NCI-H345 treated with DMSO at 0.1 percent for 48 hours (cell line): ENCODE results near the gene SIM2.

Experiments used
- DNase-seq: peaks from one replicate; lab custom pipeline; 2025; ENCODE audit not compliant: unreplicated experiment; lab: John Stamatoyannopoulos, UW

Gene SIM2

GRCh38 chr21:36699546-36700294 lies 805 bp downstream of the SIM2 start:
- DNase-seq = no peak

DNA sequence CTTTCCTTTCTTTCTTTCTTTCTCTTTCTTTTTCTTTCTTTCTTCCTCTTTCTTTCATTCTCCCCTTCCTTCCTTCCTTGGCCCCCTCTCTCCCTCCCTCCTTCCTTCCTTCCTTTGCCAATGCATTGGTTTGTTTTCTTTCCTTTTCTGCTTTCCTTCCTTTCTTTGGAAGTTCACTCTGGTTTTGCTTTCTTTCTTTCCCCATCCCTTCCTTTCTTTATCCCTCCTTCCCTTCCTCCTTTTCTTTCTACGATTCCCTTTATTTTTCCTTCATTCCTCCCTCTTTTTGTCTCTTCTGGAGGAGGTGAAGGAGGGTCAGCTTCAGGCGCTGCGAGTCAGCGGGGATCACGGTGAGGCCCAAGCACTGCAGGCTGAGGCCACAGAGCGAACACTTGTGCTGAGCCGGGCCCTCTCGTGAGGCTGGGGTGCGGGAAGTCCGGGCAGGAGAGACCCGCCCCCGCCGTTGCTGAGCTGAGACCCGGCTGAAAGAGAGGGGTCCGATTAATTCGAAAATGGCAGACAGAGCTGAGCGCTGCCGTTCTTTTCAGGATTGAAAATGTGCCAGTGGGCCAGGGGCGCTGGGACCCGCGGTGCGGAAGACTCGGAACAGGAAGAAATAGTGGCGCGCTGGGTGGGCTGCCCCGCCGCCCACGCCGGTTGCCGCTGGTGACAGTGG lies 1.5 kb downstream of the SIM2 start:
- no peak for DNase-seq

DNA sequence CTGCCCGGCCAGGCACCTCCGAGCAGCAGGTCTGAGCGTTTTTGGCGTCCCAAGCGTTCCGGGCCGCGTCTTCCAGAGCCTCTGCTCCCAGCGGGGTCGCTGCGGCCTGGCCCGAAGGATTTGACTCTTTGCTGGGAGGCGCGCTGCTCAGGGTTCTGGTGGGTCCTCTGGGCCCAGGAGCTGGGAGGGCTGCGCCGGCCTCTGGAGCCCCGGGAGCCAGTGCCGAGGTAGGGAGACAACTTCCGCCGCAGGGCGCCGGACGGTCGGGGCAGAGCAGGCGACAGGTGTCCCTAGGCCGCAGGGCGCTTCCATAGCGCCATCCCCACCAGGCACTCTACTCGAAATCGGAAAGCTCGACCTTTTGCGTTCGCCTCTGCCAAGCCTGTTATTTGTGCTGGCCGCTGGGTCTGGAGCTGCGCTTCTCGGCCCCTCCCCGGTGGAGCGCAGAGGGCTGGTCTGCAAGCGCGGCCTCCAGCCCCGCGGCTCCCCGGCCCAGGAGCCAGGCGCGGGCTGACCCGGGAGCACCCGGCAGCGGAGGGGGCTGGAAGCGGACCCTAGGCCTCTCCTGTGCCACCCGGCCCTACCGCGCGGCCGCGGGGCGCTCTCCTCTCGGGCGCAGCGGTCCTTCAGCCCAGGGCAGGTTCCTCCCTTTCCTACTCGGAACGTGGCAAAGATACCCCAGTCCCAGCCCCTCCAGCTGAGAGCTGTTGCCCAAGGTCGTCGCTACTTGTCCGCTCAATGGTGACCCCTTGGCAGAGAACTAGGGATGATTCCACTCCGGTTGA lies 2.2 kb downstream of the SIM2 start:
- DNase-seq = no peak

DNA sequence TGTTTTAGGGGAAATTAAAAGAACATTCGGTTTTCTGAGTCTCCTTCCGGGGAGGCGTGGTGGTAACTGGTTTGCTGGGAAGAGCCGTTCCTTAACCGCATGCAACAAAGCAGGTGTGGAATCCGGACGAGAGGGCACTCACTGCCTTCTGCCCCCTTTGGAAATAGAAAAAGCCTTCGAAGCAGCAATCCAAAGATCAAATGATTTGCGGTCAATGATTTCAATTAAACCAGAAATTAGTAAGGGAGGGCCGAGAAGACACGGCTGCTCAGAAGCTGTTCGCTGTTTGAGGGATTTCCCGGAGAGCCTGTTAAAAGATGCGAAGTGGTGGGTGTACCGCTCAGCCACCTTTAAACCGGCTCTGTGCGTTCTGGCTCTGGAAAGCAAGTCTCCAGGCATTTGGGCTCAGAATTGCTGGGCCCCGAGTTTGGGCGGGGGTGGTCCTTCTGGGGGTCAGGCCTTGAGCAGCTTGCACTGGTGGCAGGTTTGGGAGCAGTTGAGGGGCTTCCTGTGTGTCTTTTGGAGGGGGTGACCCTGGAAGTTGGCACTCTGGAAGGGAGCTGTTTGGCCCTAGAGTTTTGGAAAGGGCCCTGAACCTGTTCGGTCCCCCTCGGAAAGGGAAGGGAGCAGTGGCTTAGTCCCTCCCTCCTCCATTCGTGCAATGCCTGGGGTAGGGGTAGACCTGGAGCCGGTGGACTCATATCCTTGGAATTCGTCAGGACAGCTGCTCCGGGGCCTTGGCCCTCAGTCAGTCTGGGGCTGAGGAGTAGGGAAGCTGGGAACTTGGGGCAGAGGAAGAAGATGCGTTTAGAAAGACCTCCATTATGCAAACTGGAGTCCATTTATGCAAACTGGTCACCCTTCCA lies 3.1 kb downstream of the SIM2 start:
- DNase-seq = no peak

GRCh38 chr21:36702622-36702968 lies 3.7 kb downstream of the SIM2 start:
- DNase-seq = no peak

GRCh38 chr21:36703123-36703522 lies 4.2 kb downstream of the SIM2 start:
- DNase-seq = no peak

- no peak for DNase-seq
Measured at GRCh38 chr21:36703626-36704280, 4.8 kb downstream of the SIM2 start.

DNA sequence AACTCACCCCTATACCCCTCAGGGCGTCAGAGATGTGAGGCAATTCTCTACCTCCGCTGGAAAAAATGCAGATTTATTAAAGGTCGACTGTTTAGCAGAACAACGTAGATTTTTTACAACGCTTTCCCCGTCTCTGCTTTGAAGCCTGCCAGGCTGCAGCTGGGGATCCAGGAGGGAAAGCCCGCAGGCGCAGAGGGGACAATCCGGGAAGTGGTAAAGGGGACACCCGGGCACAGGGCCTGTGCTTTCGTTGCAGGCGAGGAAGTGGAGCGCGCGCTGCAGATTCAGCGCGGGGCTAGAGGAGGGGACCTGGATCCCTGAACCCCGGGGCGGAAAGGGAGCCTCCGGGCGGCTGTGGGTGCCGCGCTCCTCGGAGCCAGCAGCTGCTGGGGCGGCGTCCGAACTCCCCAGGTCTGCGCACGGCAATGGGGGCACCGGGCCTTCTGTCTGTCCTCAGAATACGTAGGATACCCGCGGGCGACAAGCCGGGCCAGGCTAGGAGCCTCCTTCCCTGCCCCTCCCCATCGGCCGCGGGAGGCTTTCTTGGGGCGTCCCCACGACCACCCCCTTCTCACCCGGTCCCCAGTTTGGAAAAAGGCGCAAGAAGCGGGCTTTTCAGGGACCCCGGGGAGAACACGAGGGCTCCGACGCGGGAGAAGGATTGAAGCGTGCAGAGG lies 5.5 kb downstream of the SIM2 start:
- DNase-seq = no peak

DNA sequence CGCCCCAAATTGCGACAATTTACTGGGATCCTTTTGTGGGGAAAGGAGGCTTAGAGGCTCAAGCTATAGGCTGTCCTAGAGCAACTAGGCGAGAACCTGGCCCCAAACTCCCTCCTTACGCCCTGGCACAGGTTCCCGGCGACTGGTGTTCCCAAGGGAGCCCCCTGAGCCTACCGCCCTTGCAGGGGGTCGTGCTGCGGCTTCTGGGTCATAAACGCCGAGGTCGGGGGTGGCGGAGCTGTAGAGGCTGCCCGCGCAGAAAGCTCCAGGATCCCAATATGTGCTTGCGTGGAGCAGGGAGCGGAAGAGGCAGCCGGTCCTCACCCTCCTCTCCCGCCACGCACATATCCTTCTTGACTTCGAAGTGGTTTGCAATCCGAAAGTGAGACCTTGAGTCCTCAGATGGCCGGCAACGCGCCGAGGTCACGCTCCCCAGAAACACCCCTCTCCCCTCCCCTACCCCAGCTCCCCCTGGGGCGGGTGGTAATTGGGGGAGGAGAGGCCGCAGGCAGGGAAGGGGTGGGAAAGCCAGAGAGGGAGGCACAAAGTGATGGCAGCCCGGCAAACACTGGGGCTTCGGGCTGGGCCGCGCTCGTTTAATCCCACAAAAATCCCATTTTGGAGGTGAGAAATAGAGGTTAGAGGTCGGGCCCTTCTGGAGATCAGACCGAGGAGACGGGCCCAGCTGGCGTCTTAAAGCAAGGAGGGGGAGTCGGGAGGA lies 6.2 kb downstream of the SIM2 start:
- DNase-seq = no peak

- no peak for DNase-seq
Measured at GRCh38 chr21:36705679-36706481, 7.0 kb downstream of the SIM2 start.

- DNase-seq = no peak
Measured at GRCh38 chr21:36706482-36706852, 7.6 kb downstream of the SIM2 start.

DNA sequence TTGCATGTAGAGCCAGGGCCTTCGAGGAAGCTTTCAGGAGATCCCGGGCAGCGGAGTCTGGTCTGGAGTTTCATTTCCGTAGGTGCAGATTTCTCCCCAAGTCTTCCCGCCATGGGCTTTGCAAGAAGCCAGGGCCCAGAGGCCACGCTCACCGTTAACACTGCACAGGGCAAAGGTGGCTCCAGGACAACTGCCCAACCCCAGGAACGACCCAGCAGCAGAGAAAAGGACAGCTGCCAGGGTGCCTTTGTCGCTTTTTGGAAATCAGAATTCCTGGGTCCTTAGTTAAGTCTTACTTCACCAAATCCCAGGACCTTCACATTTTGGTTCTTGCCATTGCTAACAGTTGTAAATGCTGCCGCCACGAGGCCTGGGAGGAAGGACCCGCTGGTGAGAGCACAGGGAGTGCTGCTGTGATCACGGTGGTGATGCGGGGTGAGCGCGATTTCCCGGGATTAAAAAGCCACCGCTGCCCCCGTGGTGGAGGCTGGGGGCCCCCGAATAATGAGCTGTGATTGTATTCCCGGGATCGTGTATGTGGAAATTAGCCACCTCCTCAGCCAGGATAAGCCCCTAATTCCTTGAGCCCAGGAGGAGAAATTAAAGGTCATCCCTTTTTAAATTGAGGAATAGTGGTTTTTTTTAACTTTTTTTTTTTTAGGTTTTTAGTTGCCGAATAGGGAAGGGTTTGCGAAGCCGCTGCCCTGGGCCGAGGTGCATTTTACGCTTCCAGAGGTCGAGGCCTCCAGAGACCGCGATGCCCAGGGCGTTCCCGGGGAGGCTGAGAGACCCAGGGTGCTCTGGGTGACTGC lies 8.2 kb downstream of the SIM2 start:
- DNase-seq = no peak

DNA sequence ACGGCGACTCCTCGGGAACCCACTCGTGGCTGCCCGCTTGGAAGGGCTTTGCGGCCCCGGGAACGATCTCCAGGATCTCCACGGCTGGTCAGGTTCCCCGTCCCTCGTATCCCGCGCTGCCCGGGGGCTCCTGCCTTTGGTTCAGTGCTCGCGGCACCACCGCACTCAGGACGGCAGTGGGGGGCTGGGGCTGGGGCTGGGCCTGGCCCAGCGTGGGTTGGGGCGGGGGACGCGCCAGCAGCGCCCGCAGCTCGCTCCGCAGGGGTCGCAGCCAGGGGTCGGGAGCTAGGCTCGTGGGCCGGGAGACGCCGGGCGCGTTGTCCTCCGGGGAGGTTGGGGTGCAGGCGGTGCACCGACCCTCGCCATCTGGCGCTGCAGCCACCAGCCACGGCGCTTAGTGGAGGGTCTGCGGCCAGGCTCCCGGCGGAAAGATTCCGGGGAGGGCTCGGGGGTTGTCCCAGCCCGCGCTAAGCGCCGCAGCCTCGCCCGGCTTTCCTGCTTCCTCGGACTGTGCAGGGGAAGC lies 8.9 kb downstream of the SIM2 start:
- DNase-seq = no peak

GRCh38 chr21:36708286-36709029 lies 9.5 kb downstream of the SIM2 start:
- no peak for DNase-seq

DNA sequence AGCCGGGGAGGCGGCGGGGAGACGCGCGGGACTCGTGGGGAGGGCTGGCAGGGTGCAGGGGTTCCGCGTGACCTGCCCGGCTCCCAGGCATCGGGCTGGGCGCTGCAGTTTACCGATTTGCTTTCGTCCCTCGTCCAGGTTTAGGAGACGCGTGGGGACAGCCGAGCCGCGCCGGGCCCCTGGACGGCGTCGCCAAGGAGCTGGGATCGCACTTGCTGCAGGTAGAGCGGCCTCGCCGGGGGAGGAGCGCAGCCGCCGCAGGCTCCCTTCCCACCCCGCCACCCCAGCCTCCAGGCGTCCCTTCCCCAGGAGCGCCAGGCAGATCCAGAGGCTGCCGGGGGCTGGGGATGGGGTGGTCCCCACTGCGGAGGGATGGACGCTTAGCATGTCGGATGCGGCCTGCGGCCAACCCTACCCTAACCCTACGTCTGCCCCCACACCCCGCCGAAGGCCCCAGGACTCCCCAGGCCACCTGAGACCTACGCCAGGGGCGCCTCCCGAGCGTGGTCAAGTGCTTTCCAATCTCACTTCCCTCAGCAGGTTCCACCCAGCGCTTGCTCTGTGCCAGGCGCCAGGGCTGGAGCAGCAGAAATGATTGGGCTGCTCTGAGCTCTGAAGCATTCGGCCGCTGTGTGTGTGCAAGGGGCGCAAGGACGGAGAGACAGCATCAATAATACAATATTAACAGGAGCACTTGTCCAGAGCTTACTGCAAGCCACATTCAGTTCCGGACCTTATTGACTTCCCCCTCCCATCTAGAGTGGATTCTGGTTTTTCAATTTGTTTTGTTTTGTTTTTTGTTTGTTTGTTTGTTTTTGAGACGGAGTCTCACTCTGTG lies 10.3 kb downstream of the SIM2 start:
- DNase-seq = no peak
